Neural crest cell (in vitro differentiated cells): ENCODE measurements around the gene SLC44A2. TPM values are rescaled to one million over a fixed set of nuclear protein-coding genes. Genes with fewer than 3 reads are reported as not detected.
A peak's percentile ranks its signal among the peaks of the same experiment; 100 is the strongest.

Experiments
- DNase-seq: peaks from one replicate; pipeline ENCODE4 v3.0.0; 2021; ENCODE audit warnings: low read depth, mixed read lengths, low spot score
- H3K27ac Mint-ChIP-seq: one replicate; pipeline ENCODE4 v1.8.0; 2021; ENCODE audit warnings: mild to moderate bottlenecking, mixed read lengths; ENCODE audit not compliant: unreplicated experiment
- H3K27me3 Mint-ChIP-seq: 2 replicates; pipeline ENCODE4 v1.8.0; 2021; ENCODE audit warnings: low read depth, mild to moderate bottlenecking, mixed read lengths
- H3K36me3 Mint-ChIP-seq: 2 replicates; pipeline ENCODE4 v1.8.0; 2021; ENCODE audit warnings: low read depth, mild to moderate bottlenecking, mixed read lengths
- H3K4me1 Mint-ChIP-seq: 2 replicates; pipeline ENCODE4 v1.8.0; 2021; ENCODE audit warnings: mixed read lengths
- H3K4me3 Mint-ChIP-seq: one replicate; pipeline ENCODE4 v1.8.0; 2021; ENCODE audit warnings: mild to moderate bottlenecking, mixed read lengths
- H3K9me3 Mint-ChIP-seq: 2 replicates; pipeline ENCODE4 v1.8.0; 2021; ENCODE audit warnings: mixed read lengths
- total RNA-seq: library from RNA; stranded (reverse); gene quantifications from 2 replicates; pipeline ENCODE4 v1.2.1, GENCODE V29; 2021
- TF ChIP-seq, protein P1 (sequence below): fragments of 200-600 bp; sonication (generic); conservative IDR thresholded peaks from 2 replicates; pipeline ENCODE4 v1.5.0; 2021; ENCODE audit warnings: antibody characterized with exemption, mild to moderate bottlenecking

Gene SLC44A2
- total RNA-seq, 1 donor from 2014 or later = 99.5 TPM

DNA sequence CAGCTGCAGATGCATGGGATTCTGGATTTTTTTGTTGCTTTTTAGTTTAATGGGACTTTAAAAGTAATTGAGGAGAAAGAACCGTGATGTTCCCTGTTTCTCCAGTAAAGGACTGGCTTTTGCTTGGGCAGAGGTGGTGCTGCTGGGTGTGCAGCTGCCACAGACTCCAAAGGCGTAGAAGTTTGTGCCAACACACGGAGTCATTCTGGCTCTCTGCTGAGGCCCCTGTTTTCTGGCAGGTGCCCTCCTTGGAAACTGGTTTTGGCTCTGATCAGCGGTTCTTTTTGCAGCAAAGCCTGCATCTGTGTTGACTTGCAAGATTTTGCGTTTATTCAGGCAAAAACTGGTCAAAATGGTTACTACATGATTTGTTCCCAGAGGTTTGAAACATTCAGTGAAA is 59.9 kb downstream of the SLC44A2 start:
- H3K4me1 Mint-ChIP-seq = no peaks in the 10 kb centered on the region
- peak overlapping the region; percentile 49 for H3K4me3 Mint-ChIP-seq
- peaks cover 19% of the 10 kb centered on the region for H3K36me3 Mint-ChIP-seq
- no peaks in the 10 kb centered on the region for H3K9me3 Mint-ChIP-seq
- H3K27ac Mint-ChIP-seq = no peak overlapping the region
- TF ChIP-seq, protein P1, sequence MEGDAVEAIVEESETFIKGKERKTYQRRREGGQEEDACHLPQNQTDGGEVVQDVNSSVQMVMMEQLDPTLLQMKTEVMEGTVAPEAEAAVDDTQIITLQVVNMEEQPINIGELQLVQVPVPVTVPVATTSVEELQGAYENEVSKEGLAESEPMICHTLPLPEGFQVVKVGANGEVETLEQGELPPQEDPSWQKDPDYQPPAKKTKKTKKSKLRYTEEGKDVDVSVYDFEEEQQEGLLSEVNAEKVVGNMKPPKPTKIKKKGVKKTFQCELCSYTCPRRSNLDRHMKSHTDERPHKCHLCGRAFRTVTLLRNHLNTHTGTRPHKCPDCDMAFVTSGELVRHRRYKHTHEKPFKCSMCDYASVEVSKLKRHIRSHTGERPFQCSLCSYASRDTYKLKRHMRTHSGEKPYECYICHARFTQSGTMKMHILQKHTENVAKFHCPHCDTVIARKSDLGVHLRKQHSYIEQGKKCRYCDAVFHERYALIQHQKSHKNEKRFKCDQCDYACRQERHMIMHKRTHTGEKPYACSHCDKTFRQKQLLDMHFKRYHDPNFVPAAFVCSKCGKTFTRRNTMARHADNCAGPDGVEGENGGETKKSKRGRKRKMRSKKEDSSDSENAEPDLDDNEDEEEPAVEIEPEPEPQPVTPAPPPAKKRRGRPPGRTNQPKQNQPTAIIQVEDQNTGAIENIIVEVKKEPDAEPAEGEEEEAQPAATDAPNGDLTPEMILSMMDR = no peak
- peaks cover 7% of the 10 kb centered on the region for H3K27me3 Mint-ChIP-seq
- DNase-seq = no peak

GRCh38 chr19:10686193-10686592 is 60.8 kb downstream of the SLC44A2 start:
- H3K4me1 Mint-ChIP-seq = no peaks in the 10 kb centered on the region
- no peaks in the 10 kb centered on the region for H3K9me3 Mint-ChIP-seq
- no peak overlapping the region for H3K27ac Mint-ChIP-seq
- H3K4me3 Mint-ChIP-seq = no peak overlapping the region
- H3K36me3 Mint-ChIP-seq = peaks cover 21% of the 10 kb centered on the region
- TF ChIP-seq, protein P1 = no peak
- DNase-seq = no peak
- peaks cover 13% of the 10 kb centered on the region for H3K27me3 Mint-ChIP-seq

GRCh38 chr19:10686661-10687517 is 61.5 kb downstream of the SLC44A2 start:
- Mint-ChIP-seq H3K4me3 (no peak overlapping the region), H3K9me3 (no peaks in the 10 kb centered on the region), H3K36me3 (peaks cover 23% of the 10 kb centered on the region), H3K27ac (no peak overlapping the region), H3K27me3 (peaks cover 15% of the 10 kb centered on the region), H3K4me1 (no peaks in the 10 kb centered on the region)
- no peak for DNase-seq
- TF ChIP-seq, protein P1 = no peak

- no peak for DNase-seq
- Mint-ChIP-seq H3K9me3 (no peaks in the 10 kb centered on the region), H3K36me3 (peaks cover 28% of the 10 kb centered on the region), H3K4me1 (peaks cover 3% of the 10 kb centered on the region), H3K27ac (no peak overlapping the region), H3K4me3 (peak overlapping the region; percentile 27), H3K27me3 (peaks cover 19% of the 10 kb centered on the region)
- TF ChIP-seq, protein P1 = no peak
These were observed 62.4 kb downstream of the SLC44A2 start for GRCh38 chr19:10687518-10688288.

DNA sequence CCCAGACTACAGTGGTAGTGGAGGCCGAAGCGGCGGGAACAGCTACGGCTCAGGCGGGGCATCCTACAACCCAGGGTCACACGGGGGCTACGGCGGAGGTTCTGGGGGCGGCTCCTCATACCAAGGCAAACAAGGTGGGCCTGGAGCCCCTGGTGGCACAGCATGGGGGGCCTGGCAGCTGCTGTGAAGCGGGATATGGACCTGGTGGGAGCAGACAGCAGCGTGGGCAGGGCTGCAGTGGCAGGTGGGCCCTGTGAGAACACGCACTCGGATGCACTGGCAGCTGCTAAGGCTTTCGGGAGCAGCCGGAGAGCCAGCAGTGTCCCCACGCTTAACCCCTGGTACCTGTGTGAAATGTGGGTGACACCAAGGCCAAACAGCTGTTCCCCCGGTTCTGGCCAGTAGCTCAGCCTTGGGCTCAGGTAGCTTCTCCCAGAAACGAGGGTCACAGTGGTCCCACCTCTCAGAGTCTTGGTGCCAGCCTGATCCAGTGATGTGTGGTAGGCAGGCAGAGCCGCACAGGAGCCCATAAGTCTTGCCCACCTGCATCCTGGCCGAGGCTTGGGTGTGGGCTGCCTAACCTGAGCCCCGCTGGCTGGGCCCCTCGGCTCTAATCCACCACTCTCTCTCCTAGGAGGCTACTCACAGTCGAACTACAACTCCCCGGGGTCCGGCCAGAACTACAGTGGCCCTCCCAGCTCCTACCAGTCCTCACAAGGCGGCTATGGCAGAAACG is 63.4 kb downstream of the SLC44A2 start:
- peaks cover 20% of the 10 kb centered on the region for H3K27me3 Mint-ChIP-seq
- no peak overlapping the region for H3K27ac Mint-ChIP-seq
- no peaks in the 10 kb centered on the region for H3K9me3 Mint-ChIP-seq
- DNase-seq = no peak
- TF ChIP-seq, protein P1 = no peak
- peaks cover 4% of the 10 kb centered on the region for H3K4me1 Mint-ChIP-seq
- H3K36me3 Mint-ChIP-seq = peaks cover 30% of the 10 kb centered on the region
- H3K4me3 Mint-ChIP-seq = peak overlapping the region; percentile 77
